ENCODE data around the gene MKI67.
A peak's percentile ranks its signal among the peaks of the same experiment; 100 is the strongest.
"Not testable (repeated sequence)": the region's sequence is repeated elsewhere in the genome, so short reads cannot be mapped to it uniquely, and the experiment has no call there.

The MKI67 gene

DNA sequence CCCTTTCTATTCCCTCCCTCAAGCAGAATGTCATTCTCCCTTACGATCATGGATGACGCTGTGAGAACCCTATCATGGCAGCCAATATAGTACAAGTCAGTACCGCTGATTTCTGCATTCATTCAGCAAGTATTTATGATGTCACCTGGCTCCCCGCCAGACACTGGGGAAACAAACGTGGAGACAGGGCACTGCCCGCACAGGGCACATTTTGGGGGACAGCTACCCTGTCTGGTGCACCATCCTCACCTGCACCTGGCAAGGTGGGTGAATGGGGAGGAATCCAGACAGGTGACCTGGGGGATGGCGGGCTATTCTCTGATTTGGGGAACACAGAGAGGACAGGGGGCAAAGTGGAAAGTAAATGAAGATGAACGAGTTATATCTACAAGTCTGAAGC, 28.4 kb downstream of the MKI67 start:
- TF ChIP-seq, protein P1, sequence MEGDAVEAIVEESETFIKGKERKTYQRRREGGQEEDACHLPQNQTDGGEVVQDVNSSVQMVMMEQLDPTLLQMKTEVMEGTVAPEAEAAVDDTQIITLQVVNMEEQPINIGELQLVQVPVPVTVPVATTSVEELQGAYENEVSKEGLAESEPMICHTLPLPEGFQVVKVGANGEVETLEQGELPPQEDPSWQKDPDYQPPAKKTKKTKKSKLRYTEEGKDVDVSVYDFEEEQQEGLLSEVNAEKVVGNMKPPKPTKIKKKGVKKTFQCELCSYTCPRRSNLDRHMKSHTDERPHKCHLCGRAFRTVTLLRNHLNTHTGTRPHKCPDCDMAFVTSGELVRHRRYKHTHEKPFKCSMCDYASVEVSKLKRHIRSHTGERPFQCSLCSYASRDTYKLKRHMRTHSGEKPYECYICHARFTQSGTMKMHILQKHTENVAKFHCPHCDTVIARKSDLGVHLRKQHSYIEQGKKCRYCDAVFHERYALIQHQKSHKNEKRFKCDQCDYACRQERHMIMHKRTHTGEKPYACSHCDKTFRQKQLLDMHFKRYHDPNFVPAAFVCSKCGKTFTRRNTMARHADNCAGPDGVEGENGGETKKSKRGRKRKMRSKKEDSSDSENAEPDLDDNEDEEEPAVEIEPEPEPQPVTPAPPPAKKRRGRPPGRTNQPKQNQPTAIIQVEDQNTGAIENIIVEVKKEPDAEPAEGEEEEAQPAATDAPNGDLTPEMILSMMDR (IDR thresholded peaks at IDR 0.05) = no peak
- peak; percentile 70 for DNase-seq (ENCODE audit: low spot score)
- Histone ChIP-seq H3K4me3 (no peak overlapping the region), H3K27ac (no peak overlapping the region)

DNA sequence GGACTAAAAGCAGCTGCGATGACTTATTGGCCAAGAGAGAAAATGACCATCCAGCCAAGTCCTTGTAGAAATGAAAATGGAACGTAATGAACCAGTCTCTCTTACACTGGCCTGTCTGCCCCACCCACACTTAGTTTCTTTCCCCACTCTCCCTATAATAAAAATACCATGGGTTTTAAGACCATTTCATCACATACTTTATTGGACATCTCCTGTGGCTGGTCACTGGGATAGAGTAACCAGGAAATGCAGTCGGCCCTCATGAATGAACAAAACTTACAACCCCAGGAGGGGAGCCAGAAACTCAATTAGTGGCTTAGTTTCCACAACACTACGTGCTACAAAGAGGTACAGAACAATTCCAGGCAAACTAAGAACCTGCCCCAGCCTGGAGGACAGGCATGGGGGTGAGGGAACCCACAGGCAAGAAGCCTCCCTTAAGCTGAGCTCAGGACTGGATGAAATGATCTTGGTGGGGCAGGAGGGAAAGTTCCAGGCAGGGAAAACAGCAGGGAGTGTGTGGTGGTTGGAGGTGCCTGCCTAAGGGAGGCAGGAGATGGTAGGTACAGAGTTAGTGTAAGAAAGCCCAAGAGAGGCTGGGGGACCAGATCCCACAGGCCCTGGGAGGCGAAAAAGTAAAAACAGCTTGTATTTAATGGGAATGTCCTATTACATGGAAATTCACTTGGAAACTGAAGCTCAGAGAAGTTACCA, 29.6 kb downstream of the MKI67 start:
- DNase-seq (ENCODE audit: low spot score) = no peak
- Histone ChIP-seq H3K4me3 (no peak overlapping the region), H3K27ac (no peak overlapping the region)
- TF ChIP-seq, protein P1 (IDR thresholded peaks at IDR 0.05) = no peak

DNA sequence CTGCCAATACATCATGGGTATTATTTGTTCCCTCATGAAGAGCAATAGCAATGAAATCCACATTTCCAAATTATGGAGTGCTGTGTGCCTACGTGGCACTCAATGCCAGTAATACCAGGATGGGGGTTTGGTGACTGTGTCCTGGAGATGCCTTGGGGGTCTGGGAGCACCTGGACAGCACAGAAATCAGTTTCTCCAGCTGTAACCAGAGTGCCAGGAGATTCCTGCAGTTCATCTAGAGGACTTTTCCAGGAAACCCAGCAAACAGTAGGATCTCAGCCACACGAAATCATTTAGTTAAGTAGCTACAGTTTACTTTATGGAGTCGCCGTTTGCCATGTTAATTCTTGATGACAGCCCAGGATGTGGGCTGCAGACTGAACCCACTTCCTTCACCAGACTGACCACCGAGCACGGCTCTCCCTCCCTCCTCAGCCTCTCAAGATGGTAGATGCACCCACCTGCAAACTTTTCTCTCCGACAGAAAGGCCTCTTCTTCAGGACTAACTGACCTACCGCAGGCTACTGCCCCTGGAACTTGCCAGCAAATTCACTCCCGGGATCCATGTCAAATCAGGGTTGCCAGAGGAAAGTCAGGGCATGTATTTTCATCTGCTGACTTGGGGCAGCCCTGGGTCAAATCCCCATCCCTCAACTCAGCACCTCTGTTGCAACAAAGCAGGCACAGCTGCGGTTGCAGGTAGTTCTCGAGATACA, 30.3 kb downstream of the MKI67 start:
- DNase-seq (ENCODE audit: low spot score) = no peak
- TF ChIP-seq, protein P1 (IDR thresholded peaks at IDR 0.05) = no peak
- H3K4me3 ChIP-seq = no peak overlapping the region
- no peak overlapping the region for H3K27ac ChIP-seq

DNA sequence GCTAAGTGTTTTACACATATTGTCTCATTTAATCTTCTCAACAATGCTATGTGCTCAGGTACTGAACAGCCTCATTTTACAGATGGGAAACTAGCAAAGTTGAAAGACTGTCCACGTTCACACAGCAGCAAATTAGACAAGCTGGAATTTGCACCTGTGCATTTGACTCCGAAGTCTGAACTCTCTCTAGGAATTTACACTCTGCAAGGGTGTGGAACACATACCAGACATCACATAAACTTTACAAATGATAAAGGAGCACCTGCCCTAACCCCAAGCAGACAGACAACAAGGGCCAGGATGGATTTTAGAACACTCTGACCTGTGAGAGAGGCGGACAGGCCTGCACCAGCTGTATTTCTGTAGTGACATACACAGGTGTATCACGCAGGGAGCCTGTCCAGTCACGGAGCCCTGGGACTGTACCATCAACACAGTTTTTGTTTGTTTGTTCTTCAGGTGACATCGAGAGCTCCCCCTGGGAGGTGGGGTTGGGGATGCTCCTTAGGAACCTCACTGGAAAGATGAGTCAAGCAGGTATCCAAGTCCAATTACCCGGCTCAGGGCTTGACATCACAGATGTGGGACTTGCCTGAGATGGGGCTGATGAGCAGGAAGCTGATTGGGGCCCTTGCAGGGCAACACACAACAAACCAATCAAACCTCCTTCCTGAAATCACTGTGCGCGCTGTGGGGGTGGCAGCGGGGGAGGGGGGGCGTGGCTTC, 31.0 kb downstream of the MKI67 start:
- no peak overlapping the region for H3K27ac ChIP-seq
- no peak overlapping the region for H3K4me3 ChIP-seq
- no peak for DNase-seq (ENCODE audit: low spot score)
- TF ChIP-seq, protein P1 (IDR thresholded peaks at IDR 0.05) = no peak

DNA sequence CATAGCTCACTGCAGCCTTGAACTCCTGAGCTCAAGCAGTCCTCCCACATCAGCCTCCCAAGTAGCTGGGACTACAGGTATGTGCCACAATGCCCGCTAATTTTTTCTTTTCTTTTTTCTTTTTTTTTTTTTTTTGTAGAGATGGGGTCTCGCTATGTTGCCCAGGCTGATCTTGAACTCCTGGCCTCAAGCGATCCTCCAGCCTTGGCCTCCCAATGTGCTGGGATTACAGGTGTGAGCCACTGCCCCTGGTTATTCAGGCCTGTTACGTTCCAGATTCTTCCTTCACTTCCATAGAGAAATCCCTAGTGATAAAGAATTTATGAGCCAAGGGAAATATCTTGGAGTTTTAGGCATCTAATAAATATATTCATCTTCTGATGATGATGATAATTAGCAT, 31.6 kb downstream of the MKI67 start:
- not testable (repeated sequence) for H3K27ac ChIP-seq; DNase-seq (ENCODE audit: low spot score)

DNA sequence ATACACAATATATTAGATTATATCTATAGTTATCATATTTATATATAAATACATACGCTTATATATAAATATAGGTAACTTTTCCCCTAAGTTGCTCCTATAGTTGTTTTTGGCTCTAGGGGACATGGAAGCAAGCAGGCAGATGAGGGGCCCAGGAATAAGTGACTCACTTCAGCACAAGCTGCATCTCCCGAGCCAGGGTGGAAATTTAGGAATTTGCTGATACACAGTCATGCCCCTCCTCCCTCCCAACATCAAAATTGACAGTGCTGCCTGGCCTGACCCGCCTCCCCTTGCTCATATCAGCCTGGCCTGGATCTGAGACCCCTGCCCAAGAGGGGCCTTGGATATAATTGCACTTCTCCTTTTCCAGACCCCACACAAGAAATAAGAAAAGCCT, 33.8 kb downstream of the MKI67 start:
- H3K27ac ChIP-seq = no peak overlapping the region
- TF ChIP-seq, protein P1 (IDR thresholded peaks at IDR 0.05) = no peak
- H3K4me3 ChIP-seq = no peak overlapping the region
- DNase-seq (ENCODE audit: low spot score) = no peak

More for the DNA sequence above, 31.6 kb downstream of the MKI67 start:
- H3K4me3 ChIP-seq = not testable (repeated sequence)

DNA sequence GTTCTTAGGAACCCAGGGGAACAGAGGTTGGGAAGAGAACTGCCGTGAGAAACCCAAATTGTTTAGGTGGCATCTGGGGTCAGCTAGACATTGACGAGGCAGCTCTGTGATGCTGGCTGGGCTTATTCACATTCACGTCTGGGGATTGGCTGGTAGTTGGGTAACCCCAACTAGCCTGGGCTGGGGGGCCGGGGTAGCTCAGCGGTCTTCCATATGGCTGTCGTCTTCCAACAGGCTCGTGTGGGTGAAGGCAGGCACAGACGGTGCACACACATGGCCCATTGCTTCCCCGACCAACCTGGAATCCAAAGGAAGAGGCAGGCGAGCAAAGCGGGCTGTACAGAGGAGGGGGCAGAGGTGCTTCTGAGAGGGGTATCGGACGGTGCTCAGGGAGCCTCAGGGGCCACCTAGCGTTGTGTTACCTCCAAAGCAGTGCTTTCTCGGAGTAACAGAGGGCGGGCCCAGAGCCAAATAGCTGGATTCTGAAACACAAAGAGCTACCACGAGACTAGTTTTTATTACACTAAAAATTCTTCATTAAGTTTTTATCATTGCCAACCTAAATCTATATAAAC, 34.5 kb downstream of the MKI67 start:
- Histone ChIP-seq H3K27ac (no peak overlapping the region), H3K4me3 (no peak overlapping the region)
- DNase-seq (ENCODE audit: low spot score) = no peak
- TF ChIP-seq, protein P1 (IDR thresholded peaks at IDR 0.05) = no peak

All from coronary artery (tissue), 2 donors.